Measurements from ENCODE around the gene HAP1.
"Not testable (repeated sequence)": the region's sequence is repeated elsewhere in the genome, so short reads cannot be mapped to it uniquely, and the experiment has no call there.

The HAP1 gene, protein sequence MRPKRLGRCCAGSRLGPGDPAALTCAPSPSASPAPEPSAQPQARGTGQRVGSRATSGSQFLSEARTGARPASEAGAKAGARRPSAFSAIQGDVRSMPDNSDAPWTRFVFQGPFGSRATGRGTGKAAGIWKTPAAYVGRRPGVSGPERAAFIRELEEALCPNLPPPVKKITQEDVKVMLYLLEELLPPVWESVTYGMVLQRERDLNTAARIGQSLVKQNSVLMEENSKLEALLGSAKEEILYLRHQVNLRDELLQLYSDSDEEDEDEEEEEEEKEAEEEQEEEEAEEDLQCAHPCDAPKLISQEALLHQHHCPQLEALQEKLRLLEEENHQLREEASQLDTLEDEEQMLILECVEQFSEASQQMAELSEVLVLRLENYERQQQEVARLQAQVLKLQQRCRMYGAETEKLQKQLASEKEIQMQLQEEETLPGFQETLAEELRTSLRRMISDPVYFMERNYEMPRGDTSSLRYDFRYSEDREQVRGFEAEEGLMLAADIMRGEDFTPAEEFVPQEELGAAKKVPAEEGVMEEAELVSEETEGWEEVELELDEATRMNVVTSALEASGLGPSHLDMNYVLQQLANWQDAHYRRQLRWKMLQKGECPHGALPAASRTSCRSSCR

DNA sequence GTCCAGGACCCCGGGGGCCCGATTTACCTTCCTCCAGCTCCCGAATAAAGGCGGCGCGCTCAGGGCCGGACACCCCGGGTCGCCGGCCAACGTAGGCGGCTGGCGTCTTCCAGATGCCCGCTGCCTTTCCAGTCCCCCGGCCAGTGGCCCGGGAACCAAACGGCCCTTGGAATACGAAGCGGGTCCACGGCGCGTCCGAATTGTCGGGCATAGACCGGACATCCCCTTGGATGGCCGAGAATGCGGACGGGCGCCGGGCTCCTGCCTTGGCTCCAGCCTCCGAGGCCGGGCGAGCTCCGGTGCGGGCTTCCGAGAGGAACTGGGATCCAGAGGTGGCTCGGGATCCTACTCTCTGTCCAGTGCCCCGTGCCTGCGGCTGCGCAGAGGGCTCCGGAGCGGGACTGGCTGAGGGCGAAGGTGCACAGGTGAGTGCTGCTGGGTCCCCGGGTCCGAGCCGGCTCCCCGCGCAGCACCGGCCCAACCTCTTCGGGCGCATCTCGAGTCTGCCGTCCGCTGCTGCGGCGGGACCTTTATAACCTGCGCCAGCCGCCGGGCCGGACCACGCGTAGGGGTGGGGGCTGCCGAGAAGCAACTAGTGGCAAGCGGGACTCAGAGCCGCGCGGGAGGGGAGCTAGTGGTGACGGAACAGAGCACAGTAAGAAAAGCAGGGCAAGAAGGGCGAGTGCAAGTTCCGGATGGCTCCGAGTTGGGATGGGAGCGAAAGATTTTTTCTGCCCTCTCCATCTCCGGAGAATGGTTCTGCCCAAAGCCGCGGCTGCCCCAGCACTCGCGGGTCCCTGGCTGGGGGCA lies at the start of gene HAP1:
TSS of gene HAP1 (minus strand) at position 505 of the 810 bp plus-strand sequence. CDS start at position 496, 9 bp downstream.
- H3K27me3 ChIP-seq (ENCODE audit: control insufficient read depth, insufficient read depth, low read length), result peaks cover 62% of the 10 kb centered on the region

DNA sequence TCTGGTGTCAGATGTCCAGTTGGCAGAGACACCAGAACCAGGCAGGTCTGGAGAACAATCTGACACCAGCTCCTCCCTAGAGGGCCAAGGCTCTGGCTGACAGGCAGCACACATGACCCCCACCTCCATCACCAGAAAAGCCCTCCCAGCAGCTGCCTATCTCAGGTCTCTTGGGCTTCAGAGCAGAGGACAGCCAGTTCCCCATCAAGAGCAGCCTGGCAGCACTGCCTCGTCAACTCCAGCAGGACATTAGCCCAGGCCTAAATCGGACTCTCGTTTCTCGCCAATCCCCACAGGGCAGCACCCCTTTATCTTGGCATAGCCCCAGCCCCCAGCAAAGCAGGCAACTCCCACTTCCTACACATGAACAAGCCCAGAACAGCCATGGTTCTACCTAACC lies 47.7 kb upstream of the HAP1 start:
- H3K9me3 ChIP-seq (ENCODE audit: control insufficient read depth, insufficient read depth, low read length), result no peaks in the 10 kb centered on the region

More for the DNA sequence above, at the start of gene HAP1:
- Histone ChIP-seq H3K9me3 (ENCODE audit: control insufficient read depth, insufficient read depth, low read length) (no peaks in the 10 kb centered on the region), H3K4me3 (ENCODE audit: low read depth, low read length) (peak within 1 kb of the TSS; percentile 59), H3K9ac (ENCODE audit: low read depth, low read length) (peak within 1 kb of the TSS; percentile 91), H3K4me1 (ENCODE audit: control insufficient read depth, insufficient read depth, low read length) (peaks cover 4% of the 10 kb centered on the region), H3K36me3 (ENCODE audit: control insufficient read depth, insufficient read depth, low read length) (no peaks in the 10 kb centered on the region)

DNA sequence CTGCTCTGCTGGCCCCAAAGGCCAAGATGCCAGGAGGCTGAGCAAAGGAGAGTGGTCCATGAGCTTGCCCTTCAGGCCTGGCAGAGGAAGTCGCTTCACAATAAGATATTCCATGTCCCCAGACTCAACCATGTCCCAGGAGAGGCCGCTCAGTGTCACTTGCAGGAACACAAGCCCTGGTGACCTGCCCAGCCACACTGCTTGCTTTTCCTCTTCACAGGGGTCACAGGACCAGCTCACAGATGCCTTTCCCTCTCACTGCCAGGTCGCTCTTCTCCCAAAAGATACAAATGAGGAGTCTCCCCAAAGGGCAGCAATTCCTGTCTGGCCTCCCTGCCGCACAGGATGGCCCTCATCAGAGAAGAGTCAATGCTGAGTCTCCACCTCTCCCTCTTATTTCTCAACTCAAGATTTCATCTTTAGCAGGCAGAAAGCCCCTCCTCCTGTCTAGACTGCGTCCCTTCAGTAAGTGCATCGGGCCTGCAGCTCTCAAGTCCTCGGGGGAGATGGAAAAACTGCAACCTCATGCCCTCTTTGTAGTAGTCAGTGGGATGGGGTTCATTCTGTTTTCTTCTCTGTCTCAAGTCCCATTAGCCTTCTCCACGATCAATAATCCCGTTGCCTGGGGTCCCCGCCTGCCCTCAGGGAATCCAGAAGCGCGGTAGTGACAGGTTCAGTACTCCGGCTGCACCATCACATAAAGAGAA lies 47.1 kb upstream of the HAP1 start:
- no peak overlapping the region for H3K9ac ChIP-seq (ENCODE audit: low read depth, low read length)
- H3K27me3 ChIP-seq (ENCODE audit: control insufficient read depth, insufficient read depth, low read length), result no peaks in the 10 kb centered on the region
- no peak overlapping the region for H3K4me3 ChIP-seq (ENCODE audit: low read depth, low read length)
- H3K4me1 ChIP-seq (ENCODE audit: control insufficient read depth, insufficient read depth, low read length), result peaks cover 11% of the 10 kb centered on the region
- H3K36me3 ChIP-seq (ENCODE audit: control insufficient read depth, insufficient read depth, low read length), result no peaks in the 10 kb centered on the region
- no peaks in the 10 kb centered on the region for H3K9me3 ChIP-seq (ENCODE audit: control insufficient read depth, insufficient read depth, low read length)

More for the DNA sequence above, 47.7 kb upstream of the HAP1 start:
- Histone ChIP-seq H3K4me1 (ENCODE audit: control insufficient read depth, insufficient read depth, low read length) (peaks cover 14% of the 10 kb centered on the region), H3K27me3 (ENCODE audit: control insufficient read depth, insufficient read depth, low read length) (no peaks in the 10 kb centered on the region), H3K4me3 (ENCODE audit: low read depth, low read length) (no peak overlapping the region), H3K9ac (ENCODE audit: low read depth, low read length) (no peak overlapping the region), H3K36me3 (ENCODE audit: control insufficient read depth, insufficient read depth, low read length) (no peaks in the 10 kb centered on the region)

DNA sequence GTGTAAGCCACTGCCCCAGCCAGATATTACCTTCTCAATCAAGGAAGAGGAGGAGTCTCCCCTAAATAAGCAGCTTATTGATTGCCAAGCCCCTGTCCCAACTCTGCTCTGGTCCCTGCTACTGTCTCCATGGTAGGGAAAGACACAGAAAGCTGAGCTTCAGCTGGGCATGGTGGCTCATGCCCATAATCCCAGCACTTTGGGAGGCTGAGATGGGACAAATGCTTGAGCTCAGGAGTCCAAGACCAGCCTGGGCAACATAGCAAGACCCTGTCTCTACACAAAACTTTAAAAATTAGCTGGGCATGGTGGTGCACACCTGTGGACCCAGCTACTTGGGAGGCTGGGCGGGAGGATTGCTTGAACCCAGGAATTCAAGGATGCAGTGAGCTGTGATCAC lies 45.5 kb upstream of the HAP1 start:
- Histone ChIP-seq H3K4me3 (ENCODE audit: low read depth, low read length) (no peak overlapping the region), H3K4me1 (ENCODE audit: control insufficient read depth, insufficient read depth, low read length) (peaks cover 11% of the 10 kb centered on the region), H3K36me3 (ENCODE audit: control insufficient read depth, insufficient read depth, low read length) (no peaks in the 10 kb centered on the region), H3K27me3 (ENCODE audit: control insufficient read depth, insufficient read depth, low read length) (no peaks in the 10 kb centered on the region), H3K9ac (ENCODE audit: low read depth, low read length) (no peak overlapping the region), H3K9me3 (ENCODE audit: control insufficient read depth, insufficient read depth, low read length) (no peaks in the 10 kb centered on the region)

DNA sequence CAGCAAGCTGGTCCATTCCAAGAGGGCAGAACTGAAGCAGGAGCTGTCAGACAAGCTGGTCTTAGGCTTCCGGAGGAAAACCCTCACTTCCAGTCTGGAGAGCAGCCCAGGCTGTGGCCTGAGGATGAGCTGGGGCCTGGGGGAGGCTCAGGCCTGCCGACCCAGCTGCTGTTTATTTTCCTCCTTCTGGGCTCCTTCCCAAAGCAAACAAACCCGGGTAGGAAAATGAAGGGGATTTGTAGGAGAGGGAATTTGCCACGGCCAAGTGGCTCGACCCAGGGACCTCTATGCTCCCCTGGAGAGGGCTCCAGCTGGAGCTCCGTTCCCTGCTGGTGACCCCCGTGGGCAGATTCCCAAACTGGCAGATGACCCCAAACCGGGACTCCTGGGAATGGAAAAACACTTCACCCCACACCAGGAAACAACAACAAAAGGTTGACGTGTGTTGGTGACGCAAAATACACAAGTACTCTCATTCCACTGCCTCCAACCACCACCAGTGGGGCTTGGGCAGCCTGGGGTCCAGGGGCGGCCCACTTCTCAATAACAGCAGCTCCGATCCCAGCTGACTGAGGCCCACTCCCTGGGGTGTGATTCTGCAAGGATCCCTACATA lies 43.2 kb upstream of the HAP1 start:
- H3K4me1 ChIP-seq (ENCODE audit: control insufficient read depth, insufficient read depth, low read length), result peaks cover 12% of the 10 kb centered on the region
- no peaks in the 10 kb centered on the region for H3K27me3 ChIP-seq (ENCODE audit: control insufficient read depth, insufficient read depth, low read length)
- H3K4me3 ChIP-seq (ENCODE audit: low read depth, low read length), result no peak overlapping the region
- no peaks in the 10 kb centered on the region for H3K36me3 ChIP-seq (ENCODE audit: control insufficient read depth, insufficient read depth, low read length)
- H3K9me3 ChIP-seq (ENCODE audit: control insufficient read depth, insufficient read depth, low read length), result no peaks in the 10 kb centered on the region
- peak overlapping the region; percentile 41 for H3K9ac ChIP-seq (ENCODE audit: low read depth, low read length)

DNA sequence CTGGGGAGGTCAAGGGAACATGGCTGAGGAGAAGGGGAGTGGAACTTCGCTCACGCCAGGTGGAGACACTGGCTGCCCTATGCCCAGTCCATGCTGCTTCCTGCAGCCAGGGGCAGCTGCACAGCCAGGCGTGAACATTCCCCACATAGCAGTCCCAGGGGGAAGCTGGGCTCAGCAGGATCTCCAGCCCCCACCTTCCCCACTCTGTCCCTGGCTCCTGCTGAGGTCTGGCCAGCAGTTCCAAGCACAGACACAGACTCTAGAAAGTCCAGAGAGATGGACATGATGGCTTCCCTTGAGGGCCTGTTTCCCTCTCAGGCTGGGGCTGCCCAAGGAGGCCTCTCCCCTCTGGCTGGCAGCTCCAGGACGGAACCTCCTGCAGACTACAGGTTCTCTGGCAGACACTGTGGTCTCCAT lies 42.7 kb upstream of the HAP1 start:
- H3K4me3 ChIP-seq (ENCODE audit: low read depth, low read length), result no peak overlapping the region
- no peaks in the 10 kb centered on the region for H3K27me3 ChIP-seq (ENCODE audit: control insufficient read depth, insufficient read depth, low read length)
- H3K4me1 ChIP-seq (ENCODE audit: control insufficient read depth, insufficient read depth, low read length), result peaks cover 17% of the 10 kb centered on the region
- no peaks in the 10 kb centered on the region for H3K9me3 ChIP-seq (ENCODE audit: control insufficient read depth, insufficient read depth, low read length)
- H3K9ac ChIP-seq (ENCODE audit: low read depth, low read length), result peak overlapping the region; percentile 41
- H3K36me3 ChIP-seq (ENCODE audit: control insufficient read depth, insufficient read depth, low read length), result peaks cover 4% of the 10 kb centered on the region

DNA sequence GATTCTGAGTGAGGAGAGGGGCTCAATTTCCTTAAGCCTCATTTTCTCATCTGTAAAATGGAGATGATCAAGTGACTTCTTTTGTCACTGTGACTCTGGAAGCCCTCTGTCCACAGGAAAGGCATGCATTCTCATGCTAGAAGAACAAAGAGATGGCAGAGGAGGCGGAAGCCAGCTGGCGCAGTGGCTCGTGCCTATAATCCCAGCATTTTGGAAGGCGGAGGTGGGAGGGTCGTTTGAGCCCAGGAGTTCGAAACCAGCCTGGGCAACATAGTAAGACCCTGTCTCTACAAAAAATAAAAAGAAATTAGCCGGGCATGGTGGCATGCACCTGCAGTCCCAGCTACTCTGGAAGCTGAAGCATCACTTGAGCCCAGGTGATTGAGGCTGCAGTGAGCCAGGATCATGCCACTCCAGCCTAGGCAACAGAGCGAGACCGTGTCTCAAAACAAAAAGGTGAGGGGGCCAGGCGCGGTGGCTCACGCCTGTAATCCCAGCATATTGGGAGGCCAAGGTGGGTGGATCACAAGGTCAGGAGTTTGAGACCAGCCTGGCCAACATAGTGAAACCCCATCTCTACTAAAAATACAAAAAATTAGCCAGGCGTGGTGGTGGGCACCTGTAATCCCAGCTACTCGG lies 41.9 kb upstream of the HAP1 start:
- not testable (repeated sequence) for H3K4me3 ChIP-seq (ENCODE audit: low read depth, low read length); H3K36me3 ChIP-seq (ENCODE audit: control insufficient read depth, insufficient read depth, low read length); H3K9ac ChIP-seq (ENCODE audit: low read depth, low read length); H3K9me3 ChIP-seq (ENCODE audit: control insufficient read depth, insufficient read depth, low read length); H3K27me3 ChIP-seq (ENCODE audit: control insufficient read depth, insufficient read depth, low read length)
- H3K4me1 ChIP-seq (ENCODE audit: control insufficient read depth, insufficient read depth, low read length), result peaks cover 16% of the 10 kb centered on the region

DNA sequence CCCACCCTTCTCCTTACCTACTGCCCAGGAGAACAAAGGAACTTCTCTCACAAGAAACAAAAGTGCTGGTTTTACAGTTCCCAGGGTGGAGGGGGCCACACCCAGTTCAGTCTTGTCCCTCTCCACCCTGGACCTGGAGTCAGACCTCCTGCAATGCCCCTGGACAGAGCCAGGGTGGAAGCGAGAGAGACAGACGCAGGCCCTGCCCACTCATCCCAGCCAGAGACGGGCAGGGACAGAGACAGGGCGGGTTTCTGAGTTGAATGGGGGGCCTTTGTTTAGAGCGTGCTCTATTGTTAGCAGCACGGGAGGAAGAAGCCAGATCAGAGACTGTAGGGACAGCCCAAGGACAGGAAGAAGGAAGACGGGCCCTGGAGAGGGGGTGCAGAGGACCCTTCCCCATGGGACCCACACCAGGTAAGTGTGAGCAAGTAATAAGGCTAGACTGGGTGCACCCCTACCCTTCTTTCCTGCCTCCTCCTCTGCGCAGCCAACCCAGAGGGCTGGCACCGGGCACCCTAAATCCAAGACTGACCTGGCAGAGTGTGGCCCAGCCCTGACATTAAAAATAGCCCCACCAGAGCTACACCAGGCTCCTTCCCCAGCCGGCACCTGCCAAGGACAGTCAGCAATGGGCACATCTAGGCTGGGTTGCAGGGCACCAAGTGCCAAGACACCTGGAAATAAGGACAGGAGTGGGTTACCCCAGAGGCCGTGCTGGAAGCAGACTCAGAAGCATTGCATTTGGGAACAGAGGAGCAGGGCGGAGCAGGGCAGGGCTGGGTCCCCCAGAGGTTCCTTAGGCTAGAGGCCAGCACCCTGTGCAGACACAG lies 41.2 kb upstream of the HAP1 start:
- H3K4me1 ChIP-seq (ENCODE audit: control insufficient read depth, insufficient read depth, low read length), result peaks cover 16% of the 10 kb centered on the region
- no peaks in the 10 kb centered on the region for H3K9me3 ChIP-seq (ENCODE audit: control insufficient read depth, insufficient read depth, low read length)
- H3K36me3 ChIP-seq (ENCODE audit: control insufficient read depth, insufficient read depth, low read length), result peaks cover 12% of the 10 kb centered on the region
- no peak overlapping the region for H3K9ac ChIP-seq (ENCODE audit: low read depth, low read length)
- H3K4me3 ChIP-seq (ENCODE audit: low read depth, low read length), result no peak overlapping the region
- no peaks in the 10 kb centered on the region for H3K27me3 ChIP-seq (ENCODE audit: control insufficient read depth, insufficient read depth, low read length)

DNA sequence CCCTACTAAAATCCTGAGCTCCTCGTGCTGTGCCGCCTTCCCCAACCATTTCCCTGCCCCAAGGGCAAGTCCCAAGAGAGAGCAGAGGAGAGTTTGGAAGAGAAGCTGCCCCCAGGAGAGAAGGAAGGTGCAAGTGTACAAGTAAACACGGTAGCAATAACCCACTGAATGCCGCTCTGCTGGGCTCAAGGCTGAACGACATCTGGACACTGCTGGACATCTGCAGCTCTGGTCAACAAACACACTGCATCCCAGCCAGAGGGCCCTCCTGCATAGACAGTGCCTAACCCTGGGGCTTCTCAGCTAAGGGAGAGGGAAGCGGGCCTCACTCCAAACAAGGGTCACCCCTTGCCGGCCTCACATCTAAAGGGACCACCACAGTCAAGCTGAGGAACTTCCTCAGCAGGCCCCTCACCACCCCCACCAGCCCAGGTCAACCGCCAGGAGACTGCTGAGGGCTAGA lies 39.3 kb upstream of the HAP1 start:
- H3K4me1 ChIP-seq (ENCODE audit: control insufficient read depth, insufficient read depth, low read length), result peaks cover 16% of the 10 kb centered on the region
- H3K9ac ChIP-seq (ENCODE audit: low read depth, low read length), result no peak overlapping the region

DNA sequence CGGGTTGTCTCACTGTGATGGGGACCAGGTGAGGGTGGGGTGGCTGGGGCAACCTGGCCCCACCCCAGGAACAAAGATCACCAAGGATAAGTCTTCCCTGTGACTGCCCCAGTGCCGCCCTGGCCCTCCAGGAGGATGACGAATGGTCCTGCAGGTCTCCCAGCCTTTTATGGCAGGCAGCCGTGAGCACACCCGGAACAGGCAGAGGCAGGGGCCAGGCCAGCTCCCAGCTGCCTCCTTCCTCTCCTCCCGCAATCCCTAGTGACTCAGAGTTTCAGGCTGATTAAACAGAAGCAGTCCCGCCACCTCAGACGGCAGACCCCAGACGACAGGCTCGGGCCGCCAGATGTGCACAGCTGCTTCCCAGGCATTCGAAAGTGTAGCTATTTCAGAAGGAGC lies 38.7 kb upstream of the HAP1 start:
- no peaks in the 10 kb centered on the region for H3K9me3 ChIP-seq (ENCODE audit: control insufficient read depth, insufficient read depth, low read length)
- H3K9ac ChIP-seq (ENCODE audit: low read depth, low read length), result no peak overlapping the region
- peaks cover 16% of the 10 kb centered on the region for H3K4me1 ChIP-seq (ENCODE audit: control insufficient read depth, insufficient read depth, low read length)
- no peak overlapping the region for H3K4me3 ChIP-seq (ENCODE audit: low read depth, low read length)
- H3K27me3 ChIP-seq (ENCODE audit: control insufficient read depth, insufficient read depth, low read length), result no peaks in the 10 kb centered on the region
- peaks cover 28% of the 10 kb centered on the region for H3K36me3 ChIP-seq (ENCODE audit: control insufficient read depth, insufficient read depth, low read length)

More for the DNA sequence above, 39.3 kb upstream of the HAP1 start:
- peaks cover 25% of the 10 kb centered on the region for H3K36me3 ChIP-seq (ENCODE audit: control insufficient read depth, insufficient read depth, low read length)
- H3K4me3 ChIP-seq (ENCODE audit: low read depth, low read length), result no peak overlapping the region
- no peaks in the 10 kb centered on the region for H3K27me3 ChIP-seq (ENCODE audit: control insufficient read depth, insufficient read depth, low read length)
- no peaks in the 10 kb centered on the region for H3K9me3 ChIP-seq (ENCODE audit: control insufficient read depth, insufficient read depth, low read length)
